Esophagus squamous epithelium (tissue), 5 donors: Measurements from ENCODE around the gene PRKG1. TPM values are rescaled to one million over a fixed set of nuclear protein-coding genes. Genes with fewer than 3 reads are reported as not detected.

ENCODE experiments used
- DNase-seq: peaks from one replicate; lab custom pipeline; 2025; lab: John Stamatoyannopoulos, UW
- H3K27ac ChIP-seq, 4 donors: fragments of 200-600 bp; sonication (generic); one replicate each; pipeline ENCODE4 v1.5.1; 2016 to 2019; ENCODE audit warnings: mild to moderate bottlenecking in 1 of 4
- H3K27me3 ChIP-seq, 4 donors: fragments of 200-600 bp; sonication (generic); 1 replicate in 3 of 4; 2 replicates in 1 of 4; pipeline versions ENCODE4 v1.5.1 to v1.6.0; 2017 to 2021; ENCODE audit warnings: antibody characterized with exemption in 1 of 4
- H3K36me3 ChIP-seq, 3 donors: fragments of 200-600 bp; sonication (generic); one replicate each; pipeline ENCODE4 v1.5.1; 2016 to 2019
- H3K4me1 ChIP-seq, 3 donors: fragments of 200-600 bp; sonication (generic); one replicate each; pipeline ENCODE4 v1.5.1; 2017 to 2019
- H3K4me3 ChIP-seq, 4 donors: fragments of 200-600 bp; sonication (generic); 1 replicate in 3 of 4; 2 replicates in 1 of 4; pipeline ENCODE4 v1.5.1; 2016 to 2019; ENCODE audit warnings: mild to moderate bottlenecking in 2 of 4, moderate library complexity in 1 of 4
- H3K9me3 ChIP-seq, 3 donors: fragments of 200-600 bp; sonication (generic); one replicate each; pipeline ENCODE4 v1.5.1; 2016 to 2019
- POLR2A ChIP-seq, 4 donors: fragments of 450-650 bp; IDR thresholded peaks; one replicate each; pipeline ENCODE4 v1.6.1; 2017; ENCODE audit warnings: antibody characterized with exemption in 4 of 4, mild to moderate bottlenecking in 4 of 4, moderate library complexity in 3 of 4
- WGBS, 2 donors: methylation state at CpG; one replicate each; pipeline ENCODE4 v1.1.5; 2018; 5-methylcytosine and 5-hydroxymethylcytosine counted together
- intact Hi-C: fragments of 100-400 bp; cut with DNase I; formaldehyde crosslinking; loops from one replicate; pipeline ENCODE4 v1.15.0; 2022
- total RNA-seq, 4 donors: library from RNA; depleted of rRNA; stranded (reverse); fragments of >200 nt; gene quantifications; one replicate each; pipeline ENCODE4 v1.1.0, GENCODE V29; 2016
- TF ChIP-seq, protein P1 (sequence below), 6 experiments: fragments of 450-650 bp in 4 of 6; fragments of 200-600 bp in 2 of 6; sonication (generic) in 2 of 6; IDR thresholded peaks; one replicate each; pipeline ENCODE4 v1.5.1; 2016 to 2019; ENCODE audit warnings: antibody characterized with exemption in 6 of 6, mild to moderate bottlenecking in 4 of 6, moderate library complexity in 4 of 6
- donor health status: DM: yes; HTN: yes; CAD: no.

The PRKG1 gene
- total RNA-seq, 4 donors from 2014 or later, result 2.0 to 10.9 (median 3.8) TPM

DNA sequence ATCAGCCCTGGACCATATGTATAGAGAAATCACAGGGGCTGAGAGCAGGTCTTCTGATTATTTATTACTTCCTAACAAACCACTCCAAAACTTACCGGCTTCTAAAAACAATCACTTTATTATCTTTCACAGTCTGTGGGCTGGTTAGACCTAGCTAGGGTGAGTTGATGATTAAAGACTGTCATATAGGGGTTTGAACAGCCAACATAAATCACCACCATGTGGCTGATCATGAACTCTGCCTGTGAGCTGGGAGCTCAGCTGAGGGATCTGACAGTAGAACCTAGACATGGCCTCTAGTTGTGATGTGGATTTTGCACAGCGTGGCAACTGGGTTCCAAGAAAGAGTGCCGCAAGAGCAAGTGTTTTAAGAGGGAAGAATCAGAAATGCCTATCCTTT, 319.8 kb downstream of the PRKG1 start:
- TF ChIP-seq POLR2A (IDR thresholded peaks at IDR 0.05), result no peak
- TF ChIP-seq, protein P1, sequence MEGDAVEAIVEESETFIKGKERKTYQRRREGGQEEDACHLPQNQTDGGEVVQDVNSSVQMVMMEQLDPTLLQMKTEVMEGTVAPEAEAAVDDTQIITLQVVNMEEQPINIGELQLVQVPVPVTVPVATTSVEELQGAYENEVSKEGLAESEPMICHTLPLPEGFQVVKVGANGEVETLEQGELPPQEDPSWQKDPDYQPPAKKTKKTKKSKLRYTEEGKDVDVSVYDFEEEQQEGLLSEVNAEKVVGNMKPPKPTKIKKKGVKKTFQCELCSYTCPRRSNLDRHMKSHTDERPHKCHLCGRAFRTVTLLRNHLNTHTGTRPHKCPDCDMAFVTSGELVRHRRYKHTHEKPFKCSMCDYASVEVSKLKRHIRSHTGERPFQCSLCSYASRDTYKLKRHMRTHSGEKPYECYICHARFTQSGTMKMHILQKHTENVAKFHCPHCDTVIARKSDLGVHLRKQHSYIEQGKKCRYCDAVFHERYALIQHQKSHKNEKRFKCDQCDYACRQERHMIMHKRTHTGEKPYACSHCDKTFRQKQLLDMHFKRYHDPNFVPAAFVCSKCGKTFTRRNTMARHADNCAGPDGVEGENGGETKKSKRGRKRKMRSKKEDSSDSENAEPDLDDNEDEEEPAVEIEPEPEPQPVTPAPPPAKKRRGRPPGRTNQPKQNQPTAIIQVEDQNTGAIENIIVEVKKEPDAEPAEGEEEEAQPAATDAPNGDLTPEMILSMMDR (IDR thresholded peaks at IDR 0.05), result no peak
- Histone ChIP-seq H3K36me3 (no peaks in the 10 kb centered on the region), H3K4me3 (no peak overlapping the region), H3K4me1 (peaks cover 4 to 41% (median 6%) of the 10 kb centered on the region in 3 donors), H3K27me3 (peaks cover 0 to 9% (median 0%) of the 10 kb centered on the region in 4 donors), H3K9me3 (no peaks in the 10 kb centered on the region), H3K27ac (no peak overlapping the region)
- intact Hi-C loops, result no loop called here
- 80 to 83% methylated on average over 2 to 3 of the region's 3 CpGs for WGBS, 2 donors
- no peak for DNase-seq

DNA sequence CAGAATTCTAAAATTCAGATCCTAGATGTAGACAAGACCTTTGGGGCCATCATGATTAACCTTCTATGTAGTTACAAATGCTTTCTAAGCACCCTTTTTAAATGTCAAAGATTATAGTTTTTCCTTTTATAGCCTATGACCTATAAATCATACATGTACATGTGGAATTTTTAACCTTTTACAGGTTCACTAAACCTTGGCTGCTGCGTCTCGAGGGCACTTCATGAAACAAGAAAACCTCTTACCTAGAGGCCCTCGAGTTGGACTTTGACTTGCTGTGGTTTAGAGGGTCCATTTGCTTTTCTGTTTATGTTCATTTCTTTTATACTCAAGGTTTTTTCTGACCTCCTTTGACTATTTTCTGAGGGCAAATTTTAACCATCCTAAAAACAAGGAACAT, 323.0 kb downstream of the PRKG1 start:
- 27 to 47% methylated on average over 3 of the region's 3 CpGs for WGBS, 2 donors
- Histone ChIP-seq H3K4me3 (no peak overlapping the region), H3K27me3 (peaks cover 0 to 9% (median 0%) of the 10 kb centered on the region in 4 donors), H3K27ac (no peak overlapping the region), H3K4me1 (peaks cover 4 to 18% (median 6%) of the 10 kb centered on the region in 3 donors), H3K9me3 (no peaks in the 10 kb centered on the region), H3K36me3 (no peaks in the 10 kb centered on the region)
- no peak for TF ChIP-seq POLR2A (IDR thresholded peaks at IDR 0.05)
- TF ChIP-seq, protein P1 (IDR thresholded peaks at IDR 0.05), result no peak
- DNase-seq, result no peak
- intact Hi-C loops, result no loop called here

DNA sequence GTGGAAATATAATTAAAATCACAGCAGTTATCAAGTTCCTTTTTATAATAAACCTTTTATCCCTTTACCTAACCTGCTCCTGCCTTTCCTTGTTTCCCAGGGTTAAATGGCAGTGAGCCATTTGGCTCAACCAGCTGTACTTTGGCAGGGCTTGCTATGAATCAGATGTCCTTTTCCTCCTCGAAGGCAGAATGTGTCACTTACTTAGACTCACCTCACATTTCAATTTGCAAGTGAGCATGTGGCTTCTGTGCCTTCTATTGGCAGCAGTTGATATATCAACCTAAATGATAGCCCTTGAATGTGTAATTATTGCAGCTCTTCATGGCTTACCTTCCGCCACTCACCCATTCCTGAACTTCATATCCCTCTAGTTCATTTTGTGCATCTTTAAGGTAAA, 323.4 kb downstream of the PRKG1 start:
- no peak for DNase-seq
- no peak for TF ChIP-seq POLR2A (IDR thresholded peaks at IDR 0.05)
- TF ChIP-seq, protein P1 (IDR thresholded peaks at IDR 0.05), result peak in 1 of 6 experiments; percentile 18
- H3K36me3 ChIP-seq, result no peaks in the 10 kb centered on the region
- H3K4me1 ChIP-seq, result peaks cover 4 to 18% (median 6%) of the 10 kb centered on the region in 3 donors
- peaks cover 0 to 9% (median 0%) of the 10 kb centered on the region in 4 donors for H3K27me3 ChIP-seq
- no peak overlapping the region for H3K4me3 ChIP-seq
- intact Hi-C loops, result no loop called here
- 18 to 21% methylated on average over 2 of the region's 2 CpGs for WGBS, 2 donors
- H3K27ac ChIP-seq, result no peak overlapping the region
- H3K9me3 ChIP-seq, result no peaks in the 10 kb centered on the region

DNA sequence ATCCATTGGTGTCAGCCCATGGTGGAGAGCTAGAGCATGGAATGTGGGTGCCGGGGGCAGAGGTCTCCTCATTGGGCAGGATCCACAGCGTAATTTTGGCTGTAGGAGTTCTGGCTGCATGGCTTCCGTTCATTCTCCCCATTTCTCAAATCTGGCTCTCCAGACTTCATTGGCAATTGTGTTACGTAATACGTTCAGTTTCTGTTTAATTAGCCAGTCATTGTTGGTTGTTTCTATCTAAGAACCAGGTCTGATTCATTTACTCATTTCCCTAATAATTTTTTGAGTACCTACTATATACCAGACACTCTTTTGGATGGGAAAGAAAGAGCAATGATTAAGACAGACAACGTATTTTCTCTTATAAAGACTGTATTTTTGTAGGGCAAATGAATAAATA, 325.6 kb downstream of the PRKG1 start:
- H3K4me3 ChIP-seq, result no peak overlapping the region
- H3K9me3 ChIP-seq, result no peaks in the 10 kb centered on the region
- TF ChIP-seq POLR2A (IDR thresholded peaks at IDR 0.05), result no peak
- TF ChIP-seq, protein P1 (IDR thresholded peaks at IDR 0.05), result no peak
- H3K27ac ChIP-seq, result no peak overlapping the region
- no peak for DNase-seq
- no peaks in the 10 kb centered on the region for H3K36me3 ChIP-seq
- intact Hi-C loops, result no loop called here
- peaks cover 0 to 9% (median 0%) of the 10 kb centered on the region in 4 donors for H3K27me3 ChIP-seq
- WGBS, 2 donors, result 76 to 86% methylated on average over 6 of the region's 6 CpGs
- H3K4me1 ChIP-seq, result peaks cover 4 to 18% (median 6%) of the 10 kb centered on the region in 3 donors

DNA sequence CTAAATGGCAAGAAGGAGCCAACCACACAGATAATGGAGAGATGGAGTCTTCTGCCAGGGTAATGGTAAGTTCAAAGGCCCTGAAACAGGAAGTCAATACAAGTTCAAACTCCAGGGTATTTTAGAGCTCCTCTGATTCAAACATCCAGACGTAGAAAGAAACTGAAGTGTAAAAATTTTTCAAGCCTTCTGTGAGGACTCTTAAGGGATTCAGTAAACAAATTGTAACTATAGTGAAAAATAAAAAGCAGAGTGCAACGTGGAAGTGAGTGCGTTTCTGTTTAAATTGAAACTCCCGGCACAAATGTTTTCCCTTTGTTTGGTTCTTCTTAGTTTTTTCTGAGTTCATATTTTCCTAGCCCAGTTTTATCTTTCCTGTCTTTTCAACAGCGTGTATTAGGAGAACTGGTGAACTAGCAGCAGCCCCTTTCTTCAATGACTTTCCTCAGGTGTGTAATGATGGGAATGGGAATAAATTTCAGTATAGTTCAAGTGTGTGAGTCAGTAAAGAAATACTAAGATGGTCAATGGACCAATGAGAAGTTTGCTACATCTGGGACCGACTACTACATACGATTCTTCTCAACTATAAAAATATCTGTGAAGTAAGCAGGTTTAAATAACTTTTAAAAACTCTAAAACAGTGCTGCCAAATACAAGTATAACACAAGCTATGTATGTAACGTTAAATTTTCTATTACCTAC, 326.3 kb downstream of the PRKG1 start:
- Histone ChIP-seq H3K4me1 (peaks cover 4 to 18% (median 6%) of the 10 kb centered on the region in 3 donors), H3K4me3 (no peak overlapping the region)
- intact Hi-C loops, result no loop called here

More for the DNA sequence above, 326.3 kb downstream of the PRKG1 start:
- DNase-seq, result no peak
- Histone ChIP-seq H3K9me3 (no peaks in the 10 kb centered on the region), H3K27me3 (peaks cover 0 to 7% (median 0%) of the 10 kb centered on the region in 4 donors), H3K27ac (no peak overlapping the region), H3K36me3 (no peaks in the 10 kb centered on the region)
- no peak for TF ChIP-seq POLR2A (IDR thresholded peaks at IDR 0.05)
- TF ChIP-seq, protein P1 (IDR thresholded peaks at IDR 0.05), result no peak
- WGBS, 2 donors, result 73 to 82% methylated on average over 8 of the region's 8 CpGs
